H9 (cell line): ENCODE measurements around the gene MED23. TPM values are rescaled to one million over a fixed set of nuclear protein-coding genes. Genes with fewer than 3 reads are reported as not detected.

Experiments
- DNase-seq: peaks from one replicate; pipeline ENCODE4 v3.0.0-alpha.2; 2017
- H2AFZ ChIP-seq: one replicate; pipeline ENCODE4 v1.6.1; 2013; ENCODE audit warnings: mild to moderate bottlenecking, low read length, control low read depth, moderate library complexity
- H2AK5ac ChIP-seq: 2 replicates; pipeline ENCODE4 v1.6.1; 2013; ENCODE audit warnings: low read length, control low read depth, mixed read lengths; ENCODE audit not compliant: insufficient read length
- H2BK120ac ChIP-seq: one replicate; pipeline ENCODE4 v1.6.1; 2013; ENCODE audit warnings: low read depth, mild to moderate bottlenecking, low read length, control low read depth, inconsistent platforms; ENCODE audit not compliant: poor library complexity, severe bottlenecking
- H2BK12ac ChIP-seq: 2 replicates; pipeline ENCODE4 v1.6.1; 2013; ENCODE audit warnings: low read length, control low read depth, mixed read lengths, low read depth; ENCODE audit not compliant: insufficient read length
- H2BK15ac ChIP-seq: 2 replicates; pipeline ENCODE4 v1.6.1; 2013; ENCODE audit warnings: low read depth, low read length, control low read depth
- H2BK20ac ChIP-seq: one replicate; pipeline ENCODE4 v1.6.1; 2013; ENCODE audit warnings: low read depth, mild to moderate bottlenecking, low read length, control low read depth, inconsistent platforms; ENCODE audit not compliant: poor library complexity, severe bottlenecking
- H2BK5ac ChIP-seq: 2 replicates; pipeline ENCODE4 v1.6.1; 2013; ENCODE audit warnings: low read length, control low read depth, mixed read lengths; ENCODE audit not compliant: insufficient read length
- H3K14ac ChIP-seq: 2 replicates; pipeline ENCODE4 v1.6.1; 2013; ENCODE audit warnings: low read length, control low read depth; ENCODE audit not compliant: insufficient read depth
- H3K18ac ChIP-seq: 2 replicates; pipeline ENCODE4 v1.6.1; 2013; ENCODE audit warnings: low read depth, mild to moderate bottlenecking, mixed read lengths, low read length, control low read depth; ENCODE audit not compliant: insufficient read length
- H3K23ac ChIP-seq: 2 replicates; pipeline ENCODE4 v1.6.1; 2013; ENCODE audit warnings: low read length, control low read depth, mixed read lengths, low read depth; ENCODE audit not compliant: insufficient read length
- H3K23me2 ChIP-seq: 2 replicates; pipeline ENCODE4 v1.6.1; 2013; ENCODE audit warnings: low read depth, mild to moderate bottlenecking, mixed read lengths, low read length, control low read depth; ENCODE audit not compliant: insufficient read length, poor library complexity, severe bottlenecking
- H3K27ac ChIP-seq: 2 replicates; pipeline ENCODE4 v1.5.1; 2013; ENCODE audit warnings: low read length, control low read depth, mixed read lengths, low read depth; ENCODE audit not compliant: insufficient read length
- H3K27me3 ChIP-seq: 2 replicates; pipeline ENCODE4 v1.6.1; 2013; ENCODE audit warnings: low read length, control low read depth, inconsistent platforms; ENCODE audit not compliant: insufficient read depth
- H3K4ac ChIP-seq: 2 replicates; pipeline ENCODE4 v1.6.1; 2013; ENCODE audit warnings: low read depth, mild to moderate bottlenecking, control low read depth, inconsistent platforms, low read length, moderate library complexity
- H3K4me1 ChIP-seq: 2 replicates; pipeline ENCODE4 v1.6.1; 2013; ENCODE audit warnings: low read length, control low read depth, inconsistent platforms; ENCODE audit not compliant: insufficient read depth
- H3K4me2 ChIP-seq: 2 replicates; pipeline ENCODE4 v1.6.1; 2013; ENCODE audit warnings: low read length, control low read depth, mixed read lengths; ENCODE audit not compliant: insufficient read length, insufficient read depth
- H3K56ac ChIP-seq: 2 replicates; pipeline ENCODE4 v1.6.1; 2013; ENCODE audit warnings: low read depth, mild to moderate bottlenecking, mixed read lengths, low read length, control low read depth; ENCODE audit not compliant: insufficient read length
- H3K79me1 ChIP-seq: 2 replicates; pipeline ENCODE4 v1.6.1; 2013; ENCODE audit warnings: low read depth, mild to moderate bottlenecking, moderate library complexity, low read length, control low read depth, inconsistent platforms; ENCODE audit not compliant: insufficient read depth, poor library complexity, severe bottlenecking
- H3K79me2 ChIP-seq: 2 replicates; pipeline ENCODE4 v1.6.1; 2013; ENCODE audit warnings: low read length, control low read depth, inconsistent platforms; ENCODE audit not compliant: insufficient read depth
- H3K9ac ChIP-seq: 2 replicates; pipeline ENCODE4 v1.6.1; 2013; ENCODE audit warnings: low read length, control low read depth, mixed read lengths; ENCODE audit not compliant: insufficient read length; ENCODE audit errors: extremely low read depth
- H3K9me3 ChIP-seq: one replicate; pipeline ENCODE4 v1.6.1; 2013; ENCODE audit warnings: low read depth, low read length, inconsistent platforms; ENCODE audit not compliant: control insufficient read depth
- H3T11ph ChIP-seq: one replicate; pipeline ENCODE4 v1.6.1; 2013; ENCODE audit warnings: mild to moderate bottlenecking, low read length, control low read depth, inconsistent platforms
- H4K20me1 ChIP-seq: one replicate; pipeline ENCODE4 v1.6.1; 2013; ENCODE audit not compliant: control insufficient read depth, insufficient read length, insufficient read depth
- H4K5ac ChIP-seq: 2 replicates; pipeline ENCODE4 v1.6.1; 2013; ENCODE audit warnings: low read depth, mild to moderate bottlenecking, mixed read lengths, low read length, control low read depth; ENCODE audit not compliant: insufficient read length
- H4K8ac ChIP-seq: replicated peaks from 2 replicates; pipeline ENCODE4 v1.6.1; 2013; ENCODE audit warnings: low read length, control low read depth, mixed read lengths, low read depth; ENCODE audit not compliant: insufficient read length
- H4K91ac ChIP-seq: 2 replicates; pipeline ENCODE4 v1.6.1; 2013; ENCODE audit warnings: low read depth, mild to moderate bottlenecking, moderate library complexity, mixed read lengths, low read length, control low read depth; ENCODE audit not compliant: insufficient read length
- H3K27ac Mint-ChIP-seq, 3 experiments: 2 replicates in 2 of 3; 3 replicates in 1 of 3; pipeline ENCODE4 v1.8.0; 2020 to 2021; ENCODE audit warnings: mixed read lengths in 3 of 3, mild to moderate bottlenecking in 1 of 3, moderate library complexity in 1 of 3
- H3K27me3 Mint-ChIP-seq: 2 replicates; pipeline ENCODE4 v1.8.0; 2021; ENCODE audit warnings: low read depth, mild to moderate bottlenecking, moderate library complexity, mixed read lengths
- H3K36me3 Mint-ChIP-seq, 3 experiments: 2 replicates in 2 of 3; 3 replicates in 1 of 3; pipeline ENCODE4 v1.8.0; 2020 to 2021; ENCODE audit warnings: low read depth in 3 of 3, mixed read lengths in 3 of 3; ENCODE audit not compliant: insufficient read depth in 1 of 3
- H3K4me1 Mint-ChIP-seq, 2 experiments: 2 replicates each; pipeline ENCODE4 v1.8.0; 2020; ENCODE audit warnings: mixed read lengths in 2 of 2
- H3K4me3 Mint-ChIP-seq, 2 experiments: 2 replicates in 1 of 2; 3 replicates in 1 of 2; pipeline ENCODE4 v1.8.0; 2020 to 2021; ENCODE audit warnings: mild to moderate bottlenecking in 2 of 2, mixed read lengths in 2 of 2, moderate library complexity in 1 of 2
- H3K9me3 Mint-ChIP-seq, 2 experiments: 2 replicates in 1 of 2; 3 replicates in 1 of 2; pipeline ENCODE4 v1.8.0; 2020; ENCODE audit warnings: mild to moderate bottlenecking in 2 of 2, mixed read lengths in 2 of 2, moderate library complexity in 1 of 2
- CTCF ChIP-seq: fragments of 200-600 bp; sonication (generic); conservative IDR thresholded peaks from 3 replicates; pipeline ENCODE4 v1.8.0; 2021; ENCODE audit warnings: antibody characterized with exemption, mild to moderate bottlenecking
- WGBS: extraction: QIAGEN DNeasy Blood & Tissue Kit; methylation state at CpG from one replicate; pipeline ENCODE4 v1.1.7; 2013; ENCODE audit warnings: missing lambda C conversion rate, low lambda C conversion rate, mixed read lengths; ENCODE audit not compliant: insufficient read length; ENCODE audit errors: extremely low coverage; 5-methylcytosine and 5-hydroxymethylcytosine counted together
- total RNA-seq: library from RNA; stranded (reverse); gene quantifications from 2 replicates; pipeline ENCODE4 v1.2.1, GENCODE V29; 2021

MED23 gene
- total RNA-seq, 1 experiment from 2014 or later = 16.2 TPM

- Histone ChIP-seq H4K20me1 (no peaks in the 10 kb centered on the region), H3K4me1 (no peaks in the 10 kb centered on the region), H2BK120ac (no peak overlapping the region), H3K18ac (no peak overlapping the region), H4K8ac (no peak overlapping the region), H2BK12ac (no peak overlapping the region), H3K27ac (no peak overlapping the region), H3K14ac (no peak overlapping the region), H2BK15ac (no peak overlapping the region), H3K27me3 (no peaks in the 10 kb centered on the region), H2AFZ (no peak overlapping the region), H3T11ph (no peak overlapping the region), H3K23ac (no peak overlapping the region), H3K4me2 (no peak overlapping the region), H3K23me2 (no peaks in the 10 kb centered on the region), H3K4ac (no peak overlapping the region), H3K9ac (no peak overlapping the region), H3K79me1 (no peaks in the 10 kb centered on the region), H3K56ac (no peak overlapping the region), H4K91ac (no peak overlapping the region), H2AK5ac (no peak overlapping the region), H2BK20ac (no peak overlapping the region), H4K5ac (no peak overlapping the region), H3K9me3 (no peaks in the 10 kb centered on the region), H3K79me2 (no peaks in the 10 kb centered on the region), H2BK5ac (no peak overlapping the region)
- no peak for TF ChIP-seq CTCF
- Mint-ChIP-seq H3K4me3 (no peak overlapping the region), H3K4me1 (no peaks in the 10 kb centered on the region), H3K36me3 (peaks cover 6 to 43% (median 42%) of the 10 kb centered on the region in 3 experiments; a peak in 6 of 7 replicates), H3K27me3 (no peaks in the 10 kb centered on the region), H3K27ac (no peak overlapping the region), H3K9me3 (no peaks in the 10 kb centered on the region)
- no peak for DNase-seq
- no CpG with 5 or more reads among the region's 4 CpGs for WGBS
Observed at GRCh38 chr6:131587909-131588308, 40.1 kb downstream of the MED23 start.
